Ecto neural progenitor cell (in vitro differentiated cells): ENCODE measurements around the gene TUBA4B.
A peak's percentile ranks its signal among the peaks of the same experiment; 100 is the strongest.
"Not testable (repeated sequence)": the region's sequence is repeated elsewhere in the genome, so short reads cannot be mapped to it uniquely, and the experiment has no call there.

Experiments used
- DNase-seq: peaks from one replicate; pipeline ENCODE4 v3.0.0-alpha.2; 2018; ENCODE audit warnings: low spot score

The TUBA4B gene

DNA sequence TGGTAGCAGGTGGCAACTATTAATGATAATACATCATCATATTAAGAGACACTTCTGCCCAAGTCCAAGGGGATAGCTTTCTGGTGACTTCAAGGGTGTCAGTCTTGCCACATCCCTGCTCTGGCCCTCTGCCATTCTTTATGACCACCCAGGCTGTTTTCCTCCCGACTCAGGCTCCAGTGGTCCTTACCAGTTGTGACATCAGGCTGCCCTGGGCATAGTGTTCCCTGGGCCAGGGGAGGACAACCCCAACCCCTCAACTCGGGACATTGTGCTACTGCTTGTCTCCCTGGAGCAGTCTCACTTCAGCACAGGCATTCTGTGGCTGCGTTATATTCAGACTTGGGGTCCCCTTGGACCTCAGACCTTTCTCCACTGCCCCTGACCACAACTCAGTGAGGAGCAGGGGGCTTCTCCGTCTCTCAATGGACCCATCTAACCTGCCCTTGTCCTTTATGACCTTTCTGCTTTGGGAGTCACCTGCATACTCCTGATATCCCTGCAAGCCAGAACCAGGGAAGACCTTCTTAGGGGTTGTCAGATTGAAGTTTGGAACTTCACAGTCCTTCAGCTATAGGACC lies 39.0 kb downstream of the TUBA4B start:
- DNase-seq, result no peak

- DNase-seq, result no peak
These were observed 39.6 kb downstream of the TUBA4B start for GRCh38 chr2:219292616-219293015.

DNA sequence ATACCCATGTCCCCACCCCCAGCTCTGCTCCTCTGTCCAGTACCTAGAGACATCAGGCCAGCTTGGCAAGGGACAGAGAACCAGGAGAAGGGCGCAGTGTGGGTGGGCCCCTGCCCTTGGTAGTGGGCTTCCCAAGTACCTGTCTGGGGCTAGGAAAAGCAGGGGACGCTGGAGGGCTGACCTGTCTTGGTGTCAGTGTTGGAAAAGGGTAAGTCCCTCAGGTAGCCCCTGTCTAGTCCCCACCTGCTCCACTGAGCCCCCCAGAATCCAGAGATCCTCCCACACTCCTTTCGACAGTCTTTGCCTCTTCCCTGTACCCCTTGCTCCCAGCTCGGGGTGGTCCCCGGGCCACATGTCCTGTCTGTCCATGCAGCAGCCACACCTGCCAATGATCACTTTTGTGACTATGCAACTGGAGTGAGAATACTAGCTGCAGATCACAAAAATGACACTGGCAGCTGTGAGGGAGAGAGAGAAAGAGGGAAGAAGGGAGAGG lies 40.7 kb downstream of the TUBA4B start:
- DNase-seq, result no peak

DNA sequence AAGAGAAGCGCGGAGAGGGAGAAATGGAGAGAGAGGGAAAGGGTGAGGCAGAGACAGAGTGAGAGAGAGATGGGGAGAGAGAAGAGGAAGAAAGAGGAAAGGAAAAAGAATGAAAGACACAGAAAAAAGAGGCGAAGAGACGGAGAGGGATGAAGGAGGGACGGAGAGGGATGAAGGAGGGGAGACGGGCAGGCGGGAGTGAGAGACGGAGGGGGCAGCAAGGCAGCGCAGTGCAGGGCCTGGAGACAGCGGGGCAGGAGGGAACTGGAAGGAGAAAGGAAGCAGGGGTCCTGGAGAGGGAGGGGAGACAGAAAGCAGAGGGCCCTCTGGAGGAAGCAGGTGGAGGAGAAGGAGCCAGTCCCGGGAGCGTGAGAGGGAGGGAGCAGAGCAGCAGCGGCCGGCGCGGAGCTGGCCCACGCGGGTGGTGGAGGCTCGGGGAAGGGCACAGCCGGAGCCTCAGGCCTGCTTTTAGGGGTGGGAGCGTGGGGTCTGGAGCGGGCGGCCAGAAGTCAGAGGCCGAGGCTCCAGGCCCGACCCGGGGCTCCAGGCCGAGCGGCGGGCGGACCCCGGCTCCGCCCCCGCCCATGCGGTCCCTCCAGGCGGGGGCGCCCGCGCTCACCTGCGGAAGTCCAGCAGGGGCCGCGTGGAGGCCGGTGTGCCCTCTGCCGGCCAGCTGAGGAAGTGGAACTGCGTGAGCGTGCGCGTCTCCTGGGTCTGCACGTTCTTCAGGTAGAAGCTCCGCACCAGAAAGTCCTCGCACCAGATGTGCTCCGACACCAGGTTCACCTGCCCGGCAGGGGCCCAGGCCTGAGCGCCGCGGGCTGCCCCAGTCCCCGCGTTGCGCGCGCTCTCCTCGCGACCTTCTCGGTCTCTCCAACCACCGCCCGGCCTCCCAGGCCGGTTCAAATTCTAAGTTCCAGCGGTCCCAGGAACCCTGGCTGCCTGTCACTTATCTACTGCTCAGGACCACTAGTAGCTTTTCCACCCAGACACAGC lies 41.6 kb downstream of the TUBA4B start:
- DNase-seq, result peak; percentile 92

GRCh38 chr2:219296142-219296541 lies 43.1 kb downstream of the TUBA4B start:
- DNase-seq, result peak; percentile 43

DNA sequence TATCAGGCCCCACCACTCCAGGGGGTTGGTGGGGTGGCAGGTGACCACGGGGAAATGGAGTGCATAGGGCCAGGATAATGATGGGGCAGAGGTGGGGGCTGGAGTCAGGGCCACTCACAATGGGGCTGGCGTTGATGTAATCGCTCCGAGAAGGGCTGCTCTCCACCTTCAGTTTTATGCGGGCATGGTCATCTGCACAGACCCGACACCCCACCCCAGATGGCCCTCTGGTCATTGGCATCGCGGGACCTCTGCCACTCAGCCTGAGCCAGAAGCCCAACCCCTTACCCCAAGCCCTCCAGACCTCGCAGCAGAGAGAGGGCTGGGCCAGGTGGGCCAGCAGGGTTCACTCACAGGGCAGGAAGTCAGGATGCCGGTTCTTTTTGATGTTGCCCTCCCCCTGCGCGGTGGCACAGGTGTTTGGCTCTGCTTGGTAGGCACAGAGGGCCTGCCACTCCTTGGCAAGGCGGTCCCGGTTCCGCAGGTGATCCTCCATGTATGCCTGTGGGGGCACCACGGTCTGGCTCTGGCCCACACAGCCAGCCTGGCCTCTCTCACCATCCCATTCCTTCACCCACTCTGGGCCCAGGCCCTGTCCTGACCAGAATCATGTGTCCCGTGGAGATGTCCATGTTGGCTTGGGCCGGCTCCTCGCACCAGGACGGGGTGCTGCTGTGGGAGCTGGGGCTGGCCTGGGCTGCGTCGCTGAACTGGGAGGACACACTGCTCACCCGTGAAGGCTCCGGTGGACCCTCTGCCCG lies 43.8 kb downstream of the TUBA4B start:
- peak; percentile 31 for DNase-seq

DNA sequence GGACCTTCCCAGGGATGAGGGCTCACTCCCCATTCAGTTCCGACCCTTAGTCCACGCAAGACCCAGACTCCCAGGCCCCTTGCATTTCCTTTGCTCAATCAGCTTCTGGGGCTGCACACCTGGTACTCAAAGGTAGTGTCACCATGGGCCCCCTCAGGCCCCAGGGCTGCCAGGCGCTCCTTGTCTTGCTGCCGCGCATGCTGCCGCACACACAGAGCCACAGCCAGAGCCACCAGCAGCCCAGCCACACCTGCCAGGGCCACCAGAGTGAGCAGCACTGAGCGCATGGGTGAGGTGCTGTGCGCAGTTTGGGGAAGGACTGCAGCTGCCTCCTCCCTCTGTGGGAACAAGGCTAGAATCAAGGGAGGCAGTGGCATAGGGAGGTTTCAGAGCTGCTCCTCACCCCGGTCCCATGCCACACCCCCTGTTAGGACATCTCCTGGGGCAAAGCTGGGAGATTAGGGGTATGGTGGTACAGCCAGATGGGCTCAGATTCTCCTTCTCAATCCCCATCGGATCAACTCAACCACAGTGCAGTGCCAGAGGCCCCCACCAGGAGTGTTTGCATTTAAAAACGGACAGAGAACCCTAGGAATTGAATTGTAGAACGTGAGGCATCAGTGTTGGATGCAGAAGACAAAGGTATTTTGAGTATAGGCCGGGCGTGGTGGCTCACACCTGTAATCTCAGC lies 44.9 kb downstream of the TUBA4B start:
- no peak for DNase-seq

GRCh38 chr2:219298759-219299371 lies 45.8 kb downstream of the TUBA4B start:
- peak; percentile 91 for DNase-seq

- DNase-seq, result no peak
These were observed 46.3 kb downstream of the TUBA4B start for GRCh38 chr2:219299372-219299760.

GRCh38 chr2:219300022-219300421 lies 47.0 kb downstream of the TUBA4B start:
- DNase-seq, result no peak

GRCh38 chr2:219302412-219302968 lies 49.4 kb downstream of the TUBA4B start:
- no peak for DNase-seq

- no peak for DNase-seq
These were observed 51.2 kb downstream of the TUBA4B start for GRCh38 chr2:219304223-219304622.

DNA sequence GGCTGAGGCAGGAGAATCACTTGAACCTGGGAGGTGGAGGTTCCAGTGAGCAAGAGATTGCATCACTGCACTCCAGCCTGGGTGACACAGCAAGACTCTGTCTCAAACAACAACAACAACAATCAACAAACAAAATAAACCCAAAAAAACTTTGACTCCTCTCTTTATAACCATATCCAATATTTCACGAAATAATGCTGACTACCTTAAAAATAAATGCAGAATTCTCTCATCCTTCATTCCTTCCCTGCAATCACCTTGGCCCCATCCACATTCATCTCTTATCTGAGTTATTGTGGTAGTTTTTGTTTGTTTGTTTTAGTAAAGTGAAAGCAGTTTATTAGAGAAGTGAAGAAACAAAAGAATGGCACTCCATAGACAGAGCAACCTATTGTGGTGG lies 53.0 kb downstream of the TUBA4B start:
- DNase-seq, result no peak

DNA sequence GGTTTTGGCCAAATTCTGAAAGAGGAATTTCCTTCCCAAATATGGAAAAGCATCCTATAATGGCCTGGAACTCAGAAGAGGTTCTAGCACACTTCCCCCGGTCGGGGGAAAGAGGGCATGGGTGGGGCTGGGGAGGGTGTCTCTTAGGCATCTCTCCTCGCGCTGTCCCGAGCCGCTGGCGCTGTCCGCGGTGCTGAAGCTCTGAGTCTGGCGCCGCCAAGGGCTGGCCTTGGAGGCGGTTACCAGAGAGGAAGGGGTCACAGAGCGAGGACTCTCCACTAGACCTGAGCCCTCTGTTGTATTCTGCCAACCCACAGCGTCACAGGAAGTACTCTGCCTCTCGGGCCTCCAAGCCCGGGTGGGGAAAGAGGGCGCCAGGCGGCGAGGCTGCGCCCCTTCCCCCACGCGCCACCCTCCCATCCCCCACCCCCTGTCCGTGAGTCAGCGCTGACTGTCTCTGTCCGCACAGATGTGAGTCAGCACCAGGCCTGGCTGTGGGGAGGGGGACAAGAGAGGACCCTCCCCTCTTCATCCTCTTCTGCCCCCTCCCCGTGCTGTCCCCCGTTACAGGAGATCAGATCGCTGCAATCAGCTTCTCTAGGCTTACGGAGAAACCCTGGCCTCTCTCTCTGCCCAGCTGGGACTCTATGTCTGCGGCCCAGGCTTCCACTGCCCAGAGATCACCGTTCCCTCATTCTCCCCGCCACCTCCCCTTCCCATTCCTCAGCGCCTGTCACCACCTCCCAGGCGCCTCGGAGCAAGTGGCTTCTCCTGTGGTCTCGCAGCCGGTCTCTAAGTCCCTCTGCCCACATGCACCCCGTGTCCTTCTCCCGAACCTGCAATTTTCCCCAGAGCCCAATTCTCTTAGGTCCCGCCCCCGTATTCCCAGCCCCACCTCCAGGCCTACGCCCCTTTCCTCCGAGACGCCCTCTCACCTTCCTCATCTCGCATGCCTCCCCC lies 55.4 kb downstream of the TUBA4B start:
- peak; percentile 91 for DNase-seq

DNA sequence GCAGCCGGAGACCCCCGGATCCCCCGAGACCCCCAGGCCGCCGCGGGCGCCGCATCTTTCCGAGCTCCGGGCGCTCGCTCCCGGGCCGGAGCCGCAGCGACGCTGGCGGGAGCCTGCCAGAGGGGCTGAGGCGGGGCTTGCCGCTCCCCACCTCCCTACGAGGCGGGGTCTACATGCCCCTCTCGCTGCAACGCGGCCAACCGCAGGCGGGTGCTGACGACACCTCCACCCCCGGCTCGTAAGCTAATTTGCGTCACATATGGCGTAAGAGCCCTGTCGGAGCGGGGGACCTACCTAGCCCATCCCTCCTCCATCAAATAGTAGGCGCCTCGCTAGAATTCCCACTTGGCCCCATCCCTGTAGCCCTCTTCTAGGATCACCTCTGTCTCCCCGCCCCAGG lies 56.2 kb downstream of the TUBA4B start, which contains the start of gene PTPRN:
TSS of gene PTPRN (minus strand) at position 124 of the 400 bp plus-strand sequence. CDS start at position 55, 69 bp downstream.
- DNase-seq, result no peak

- DNase-seq, result not testable (repeated sequence)
These were observed 59.7 kb downstream of the TUBA4B start for GRCh38 chr2:219312683-219313263.

DNA sequence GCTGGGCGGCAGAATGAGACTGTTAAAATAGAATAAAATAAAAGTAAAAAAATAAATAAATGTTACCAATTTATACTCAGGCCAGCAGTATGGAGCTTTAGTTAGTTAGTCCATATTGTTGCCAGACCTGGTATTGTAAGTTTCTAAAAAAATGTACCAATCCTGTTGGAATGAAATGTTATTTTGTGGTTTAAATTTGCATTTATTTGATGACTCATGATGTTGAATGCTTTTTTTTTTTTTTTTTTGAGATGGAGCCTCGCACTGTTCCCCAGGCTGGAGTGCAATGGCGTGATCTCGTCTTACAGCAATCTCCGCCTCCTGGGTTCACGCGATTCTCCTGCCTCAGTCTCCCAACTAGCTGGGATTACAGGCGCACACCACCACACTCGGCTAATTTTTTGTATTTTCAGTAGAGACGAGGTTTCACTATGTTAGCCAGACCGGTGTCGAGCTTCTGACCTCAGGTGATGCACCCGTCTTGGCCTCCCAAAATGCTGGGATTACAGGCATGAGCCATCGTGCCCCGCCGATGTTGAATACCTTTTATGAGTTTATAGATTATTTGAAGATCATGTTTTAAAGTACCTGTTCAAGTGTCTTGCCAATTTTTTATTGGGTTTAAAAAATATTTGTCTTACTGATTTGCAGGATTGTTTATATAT lies 61.9 kb downstream of the TUBA4B start:
- no peak for DNase-seq
